SK-N-SH treated with all-trans-retinoic acid at 6 μM for 48 hours (cell line): ENCODE data around the gene TRPC6.

ENCODE experiments used
- ATAC-seq: fragments of 200-7000 bp; cut with Tn5 transposase; 3 replicates; pipeline ENCODE4 v1.9.1; 2020; ENCODE audit warnings: mild to moderate bottlenecking, moderate library complexity
- ARNTL ChIP-seq: fragments of 450-650 bp; formaldehyde crosslinking; IDR thresholded peaks from 2 replicates; pipeline ENCODE4 v1.5.0; 2020; ENCODE audit warnings: low read depth, mild to moderate bottlenecking, moderate library complexity, borderline replicate concordance
- BACH2 ChIP-seq: fragments of 250-450 bp; sonication (Bioruptor Pico); IDR thresholded peaks from 2 replicates; pipeline ENCODE4 v1.9.0; 2021; ENCODE audit warnings: mild to moderate bottlenecking, borderline replicate concordance
- CSDC2 ChIP-seq: fragments of 250-450 bp; sonication (Bioruptor Pico); IDR thresholded peaks from 2 replicates; pipeline ENCODE4 v1.5.0; 2020; ENCODE audit warnings: mild to moderate bottlenecking, moderate library complexity
- ESRRG ChIP-seq: fragments of 250-450 bp; sonication (Bioruptor Pico); IDR thresholded peaks from 2 replicates; pipeline ENCODE4 v1.6.1; 2021; ENCODE audit warnings: mild to moderate bottlenecking
- GLIS3 ChIP-seq: fragments of 250-450 bp; sonication (Bioruptor Pico); IDR thresholded peaks from 2 replicates; pipeline ENCODE4 v1.5.0; 2020; ENCODE audit warnings: mild to moderate bottlenecking, moderate library complexity
- OSR1 ChIP-seq: fragments of 250-450 bp; sonication (Bioruptor Pico); IDR thresholded peaks from 2 replicates; pipeline ENCODE4 v1.8.0; 2022; ENCODE audit warnings: moderate library complexity, mild to moderate bottlenecking, inconsistent platforms
- PPARA ChIP-seq: fragments of 250-450 bp; sonication (Bioruptor Pico); IDR thresholded peaks from 2 replicates; pipeline ENCODE4 v1.5.0; 2020; ENCODE audit warnings: mild to moderate bottlenecking, borderline replicate concordance
- RARB ChIP-seq: fragments of 250-450 bp; sonication (Bioruptor Pico); IDR thresholded peaks from 2 replicates; pipeline ENCODE4 v1.8.0; 2021; ENCODE audit warnings: mild to moderate bottlenecking, moderate library complexity
- SNAI2 ChIP-seq: fragments of 250-450 bp; sonication (Bioruptor Pico); IDR thresholded peaks from 2 replicates; pipeline ENCODE4 v1.5.0; 2020; ENCODE audit warnings: mild to moderate bottlenecking, moderate library complexity
- TCF4 ChIP-seq: fragments of 250-450 bp; sonication (Bioruptor Pico); IDR thresholded peaks from 2 replicates; pipeline ENCODE4 v1.8.0; 2021; ENCODE audit warnings: mild to moderate bottlenecking, moderate library complexity, borderline replicate concordance
- TOX ChIP-seq: fragments of 250-450 bp; sonication (Bioruptor Pico); IDR thresholded peaks from 2 replicates; pipeline ENCODE4 v1.8.0; 2021; ENCODE audit warnings: mild to moderate bottlenecking, moderate library complexity, borderline replicate concordance
- ZC3H10 ChIP-seq: fragments of 250-450 bp; sonication (Bioruptor Pico); IDR thresholded peaks from 2 replicates; pipeline ENCODE4 v1.5.1; 2021; ENCODE audit warnings: mild to moderate bottlenecking, moderate library complexity
- ZFP3 ChIP-seq: fragments of 250-450 bp; sonication (Bioruptor Pico); IDR thresholded peaks from 2 replicates; pipeline ENCODE4 v1.5.0; 2020; ENCODE audit warnings: mild to moderate bottlenecking, moderate library complexity
- ZFP30 ChIP-seq: fragments of 450-650 bp; formaldehyde crosslinking; IDR thresholded peaks from 2 replicates; pipeline ENCODE4 v1.5.0; 2022; ENCODE audit warnings: mild to moderate bottlenecking, moderate library complexity
- ZNF565 ChIP-seq: fragments of 450-650 bp; formaldehyde crosslinking; conservative IDR thresholded peaks from 2 replicates; pipeline ENCODE4 v1.5.0; 2020; ENCODE audit warnings: low read depth, mild to moderate bottlenecking, moderate library complexity
- ZNF70 ChIP-seq: fragments of 450-650 bp; formaldehyde crosslinking; IDR thresholded peaks from 2 replicates; pipeline ENCODE4 v1.5.0; 2020; ENCODE audit warnings: mild to moderate bottlenecking, moderate library complexity
- ZNF8 ChIP-seq: fragments of 450-650 bp; formaldehyde crosslinking; IDR thresholded peaks from 2 replicates; pipeline ENCODE4 v1.5.0; 2020; ENCODE audit warnings: mild to moderate bottlenecking, moderate library complexity
- TF ChIP-seq, protein P1 (sequence below): fragments of 250-450 bp; sonication (Bioruptor Pico); IDR thresholded peaks from 2 replicates; pipeline ENCODE4 v1.8.0; 2021; ENCODE audit warnings: low read depth, mild to moderate bottlenecking, moderate library complexity, borderline replicate concordance
- TF ChIP-seq, protein P2 (sequence below): fragments of 250-450 bp; sonication (Bioruptor Pico); IDR thresholded peaks from 2 replicates; pipeline ENCODE4 v1.5.0; 2020; ENCODE audit warnings: mild to moderate bottlenecking, moderate library complexity
- TF ChIP-seq, protein P3 (sequence below): fragments of 250-450 bp; sonication (Bioruptor Pico); IDR thresholded peaks from 2 replicates; pipeline ENCODE4 v1.5.1; 2021; ENCODE audit warnings: mild to moderate bottlenecking, moderate library complexity
- TF ChIP-seq, protein P4 (sequence below): fragments of 250-450 bp; sonication (Bioruptor Pico); IDR thresholded peaks from 2 replicates; pipeline ENCODE4 v1.5.1; 2020; ENCODE audit warnings: low read depth, mild to moderate bottlenecking, moderate library complexity

Gene TRPC6

DNA sequence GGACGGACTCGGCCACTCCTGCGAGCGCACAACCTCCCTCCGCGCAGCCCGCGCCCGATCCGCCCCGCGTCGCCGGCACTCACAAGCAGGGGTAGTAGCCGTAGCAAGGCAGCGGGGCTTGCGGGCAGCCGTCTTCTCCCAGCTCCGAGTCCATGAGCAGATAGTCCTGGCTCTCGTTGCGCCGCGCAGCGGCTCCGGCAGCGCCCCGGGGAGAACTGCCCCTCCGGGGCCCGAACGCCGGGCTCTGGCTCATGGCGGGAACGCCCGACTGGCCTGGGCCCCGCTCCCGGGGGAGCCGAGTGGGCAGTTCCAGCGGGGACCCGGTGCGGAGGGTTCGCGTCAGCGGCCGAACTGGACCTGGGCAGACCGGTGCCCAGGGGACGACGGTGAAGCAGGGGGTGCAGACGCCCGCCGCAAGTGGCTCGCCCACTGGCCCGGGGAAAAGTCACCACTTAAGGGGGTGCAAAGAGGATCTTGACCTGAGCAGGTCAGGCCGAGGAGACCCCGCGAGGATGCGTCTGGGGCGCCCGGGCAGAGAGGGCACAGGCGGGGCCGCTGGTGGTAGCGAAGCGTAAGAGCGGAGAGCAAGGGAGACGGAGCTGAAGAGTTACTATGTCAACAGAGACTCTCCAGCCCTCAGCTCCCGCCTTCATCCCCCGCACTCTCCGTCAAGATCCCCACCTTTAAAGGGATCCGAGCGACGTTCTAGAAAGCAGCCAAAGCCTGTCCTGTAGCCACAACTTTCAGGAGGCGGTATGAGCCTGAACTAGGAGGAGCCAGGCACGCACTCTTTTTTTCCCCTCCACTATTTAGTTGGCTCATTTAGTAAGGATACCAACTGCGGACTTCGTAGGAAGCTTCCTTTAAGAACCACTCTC is at the start of gene TRPC6:
TSS of gene TRPC6 (minus strand) at position 757 of the 878 bp plus-strand sequence. CDS start at position 253, 504 bp downstream.
- no peak for ATAC-seq
- TF ChIP-seq OSR1: no peak
- no peak for TF ChIP-seq PPARA (CRISPR knock-in tag)
- no peak for TF ChIP-seq TOX (CRISPR knock-in tag)
- no peak for TF ChIP-seq ZNF565 (CRISPR knock-in tag)
- TF ChIP-seq, protein P1, sequence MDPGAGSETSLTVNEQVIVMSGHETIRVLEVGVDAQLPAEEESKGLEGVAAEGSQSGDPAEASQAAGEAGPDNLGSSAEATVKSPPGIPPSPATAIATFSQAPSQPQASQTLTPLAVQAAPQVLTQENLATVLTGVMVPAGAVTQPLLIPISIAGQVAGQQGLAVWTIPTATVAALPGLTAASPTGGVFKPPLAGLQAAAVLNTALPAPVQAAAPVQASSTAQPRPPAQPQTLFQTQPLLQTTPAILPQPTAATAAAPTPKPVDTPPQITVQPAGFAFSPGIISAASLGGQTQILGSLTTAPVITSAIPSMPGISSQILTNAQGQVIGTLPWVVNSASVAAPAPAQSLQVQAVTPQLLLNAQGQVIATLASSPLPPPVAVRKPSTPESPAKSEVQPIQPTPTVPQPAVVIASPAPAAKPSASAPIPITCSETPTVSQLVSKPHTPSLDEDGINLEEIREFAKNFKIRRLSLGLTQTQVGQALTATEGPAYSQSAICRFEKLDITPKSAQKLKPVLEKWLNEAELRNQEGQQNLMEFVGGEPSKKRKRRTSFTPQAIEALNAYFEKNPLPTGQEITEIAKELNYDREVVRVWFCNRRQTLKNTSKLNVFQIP (CRISPR knock-in tag): no peak
- TF ChIP-seq GLIS3 (CRISPR knock-in tag): no peak
- TF ChIP-seq BACH2 (CRISPR knock-in tag): no peak
- TF ChIP-seq, protein P2, sequence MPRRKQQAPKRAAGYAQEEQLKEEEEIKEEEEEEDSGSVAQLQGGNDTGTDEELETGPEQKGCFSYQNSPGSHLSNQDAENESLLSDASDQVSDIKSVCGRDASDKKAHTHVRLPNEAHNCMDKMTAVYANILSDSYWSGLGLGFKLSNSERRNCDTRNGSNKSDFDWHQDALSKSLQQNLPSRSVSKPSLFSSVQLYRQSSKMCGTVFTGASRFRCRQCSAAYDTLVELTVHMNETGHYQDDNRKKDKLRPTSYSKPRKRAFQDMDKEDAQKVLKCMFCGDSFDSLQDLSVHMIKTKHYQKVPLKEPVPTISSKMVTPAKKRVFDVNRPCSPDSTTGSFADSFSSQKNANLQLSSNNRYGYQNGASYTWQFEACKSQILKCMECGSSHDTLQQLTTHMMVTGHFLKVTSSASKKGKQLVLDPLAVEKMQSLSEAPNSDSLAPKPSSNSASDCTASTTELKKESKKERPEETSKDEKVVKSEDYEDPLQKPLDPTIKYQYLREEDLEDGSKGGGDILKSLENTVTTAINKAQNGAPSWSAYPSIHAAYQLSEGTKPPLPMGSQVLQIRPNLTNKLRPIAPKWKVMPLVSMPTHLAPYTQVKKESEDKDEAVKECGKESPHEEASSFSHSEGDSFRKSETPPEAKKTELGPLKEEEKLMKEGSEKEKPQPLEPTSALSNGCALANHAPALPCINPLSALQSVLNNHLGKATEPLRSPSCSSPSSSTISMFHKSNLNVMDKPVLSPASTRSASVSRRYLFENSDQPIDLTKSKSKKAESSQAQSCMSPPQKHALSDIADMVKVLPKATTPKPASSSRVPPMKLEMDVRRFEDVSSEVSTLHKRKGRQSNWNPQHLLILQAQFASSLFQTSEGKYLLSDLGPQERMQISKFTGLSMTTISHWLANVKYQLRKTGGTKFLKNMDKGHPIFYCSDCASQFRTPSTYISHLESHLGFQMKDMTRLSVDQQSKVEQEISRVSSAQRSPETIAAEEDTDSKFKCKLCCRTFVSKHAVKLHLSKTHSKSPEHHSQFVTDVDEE: no peak
- no peak for TF ChIP-seq ZNF70 (CRISPR knock-in tag)
- TF ChIP-seq SNAI2 (CRISPR knock-in tag): no peak
- no peak for TF ChIP-seq ZFP3
- TF ChIP-seq, protein P3, sequence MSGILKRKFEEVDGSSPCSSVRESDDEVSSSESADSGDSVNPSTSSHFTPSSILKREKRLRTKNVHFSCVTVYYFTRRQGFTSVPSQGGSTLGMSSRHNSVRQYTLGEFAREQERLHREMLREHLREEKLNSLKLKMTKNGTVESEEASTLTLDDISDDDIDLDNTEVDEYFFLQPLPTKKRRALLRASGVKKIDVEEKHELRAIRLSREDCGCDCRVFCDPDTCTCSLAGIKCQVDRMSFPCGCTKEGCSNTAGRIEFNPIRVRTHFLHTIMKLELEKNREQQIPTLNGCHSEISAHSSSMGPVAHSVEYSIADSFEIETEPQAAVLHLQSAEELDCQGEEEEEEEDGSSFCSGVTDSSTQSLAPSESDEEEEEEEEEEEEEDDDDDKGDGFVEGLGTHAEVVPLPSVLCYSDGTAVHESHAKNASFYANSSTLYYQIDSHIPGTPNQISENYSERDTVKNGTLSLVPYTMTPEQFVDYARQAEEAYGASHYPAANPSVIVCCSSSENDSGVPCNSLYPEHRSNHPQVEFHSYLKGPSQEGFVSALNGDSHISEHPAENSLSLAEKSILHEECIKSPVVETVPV (CRISPR knock-in tag): no peak
- no peak for TF ChIP-seq ZFP30 (CRISPR knock-in tag)
- no peak for TF ChIP-seq ESRRG (CRISPR knock-in tag)

DNA sequence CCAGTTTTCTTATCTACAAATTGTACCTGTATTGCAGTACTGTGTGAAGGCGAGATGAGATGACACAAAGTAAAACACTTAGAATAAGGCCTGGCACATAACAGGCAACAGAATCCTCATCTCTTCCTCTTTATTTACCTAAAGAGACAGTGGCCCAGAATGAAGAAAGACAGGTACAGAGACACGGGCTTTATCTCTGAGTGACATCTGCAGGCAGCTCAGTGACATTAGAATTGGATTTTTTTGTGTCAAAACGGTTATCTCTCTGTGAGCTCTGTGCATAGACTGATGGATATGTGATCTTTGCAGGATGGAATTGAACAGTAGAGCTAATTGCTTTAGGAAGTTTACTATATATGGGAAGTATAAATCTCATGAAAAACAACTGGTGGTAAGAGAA is 36.2 kb upstream of the TRPC6 start:
- ATAC-seq: no peak

More for the DNA sequence above, 36.2 kb upstream of the TRPC6 start:
- TF ChIP-seq, protein P4, sequence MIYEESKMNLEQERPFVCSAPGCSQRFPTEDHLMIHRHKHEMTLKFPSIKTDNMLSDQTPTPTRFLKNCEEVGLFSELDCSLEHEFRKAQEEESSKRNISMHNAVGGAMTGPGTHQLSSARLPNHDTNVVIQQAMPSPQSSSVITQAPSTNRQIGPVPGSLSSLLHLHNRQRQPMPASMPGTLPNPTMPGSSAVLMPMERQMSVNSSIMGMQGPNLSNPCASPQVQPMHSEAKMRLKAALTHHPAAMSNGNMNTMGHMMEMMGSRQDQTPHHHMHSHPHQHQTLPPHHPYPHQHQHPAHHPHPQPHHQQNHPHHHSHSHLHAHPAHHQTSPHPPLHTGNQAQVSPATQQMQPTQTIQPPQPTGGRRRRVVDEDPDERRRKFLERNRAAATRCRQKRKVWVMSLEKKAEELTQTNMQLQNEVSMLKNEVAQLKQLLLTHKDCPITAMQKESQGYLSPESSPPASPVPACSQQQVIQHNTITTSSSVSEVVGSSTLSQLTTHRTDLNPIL (CRISPR knock-in tag): no peak
- TF ChIP-seq, protein P2: no peak
- no peak for TF ChIP-seq CSDC2 (CRISPR knock-in tag)
- no peak for TF ChIP-seq ARNTL (CRISPR knock-in tag)
- no peak for TF ChIP-seq ZC3H10 (CRISPR knock-in tag)
- TF ChIP-seq ESRRG (CRISPR knock-in tag): no peak
- TF ChIP-seq OSR1: no peak
- TF ChIP-seq, protein P3 (CRISPR knock-in tag): no peak
- TF ChIP-seq SNAI2 (CRISPR knock-in tag): no peak
- no peak for TF ChIP-seq TCF4 (CRISPR knock-in tag)
- no peak for TF ChIP-seq RARB (CRISPR knock-in tag)
- no peak for TF ChIP-seq BACH2 (CRISPR knock-in tag)
- TF ChIP-seq ZNF8 (CRISPR knock-in tag): no peak
